COLO668 (cell line): ENCODE measurements around the gene ABLIM2.
A peak's percentile ranks its signal among the peaks of the same experiment; 100 is the strongest.

Experiments used
- DNase-seq: peaks from one replicate; lab custom pipeline; 2025; ENCODE audit not compliant: unreplicated experiment; lab: John Stamatoyannopoulos, UW

ABLIM2 gene

GRCh38 chr4:8159537-8160232, 1.1 kb upstream of the ABLIM2 start:
- peak; percentile 39 for DNase-seq

- peak; percentile 68 for DNase-seq
These were observed 486 bp downstream of the ABLIM2 start for GRCh38 chr4:8157944-8158709.

GRCh38 chr4:8157496-8157895, 1.1 kb downstream of the ABLIM2 start:
- DNase-seq, result peak; percentile 16

- peak; percentile 35 for DNase-seq
These were observed 2.0 kb downstream of the ABLIM2 start for GRCh38 chr4:8156617-8157016.

- no peak for DNase-seq
These were observed 2.8 kb downstream of the ABLIM2 start for GRCh38 chr4:8155660-8156421.

- DNase-seq, result no peak
These were observed 3.6 kb downstream of the ABLIM2 start for GRCh38 chr4:8155048-8155447.

- no peak for DNase-seq
These were observed 5.2 kb downstream of the ABLIM2 start for GRCh38 chr4:8153441-8153840.

GRCh38 chr4:8152865-8153257, 5.8 kb downstream of the ABLIM2 start:
- no peak for DNase-seq

- DNase-seq, result no peak
These were observed 6.3 kb downstream of the ABLIM2 start for GRCh38 chr4:8152090-8152864.

GRCh38 chr4:8151165-8151650, 7.4 kb downstream of the ABLIM2 start:
- DNase-seq, result no peak

- DNase-seq, result no peak
These were observed 8.2 kb downstream of the ABLIM2 start for GRCh38 chr4:8150152-8151090.

GRCh38 chr4:8149664-8150063, 8.9 kb downstream of the ABLIM2 start:
- no peak for DNase-seq

- no peak for DNase-seq
These were observed 9.7 kb downstream of the ABLIM2 start for GRCh38 chr4:8148785-8149435.

GRCh38 chr4:8148159-8148558, 10.5 kb downstream of the ABLIM2 start:
- DNase-seq, result no peak

- DNase-seq, result no peak
These were observed 11.2 kb downstream of the ABLIM2 start for GRCh38 chr4:8147231-8147970.

GRCh38 chr4:8146157-8146556, 12.5 kb downstream of the ABLIM2 start:
- no peak for DNase-seq

- DNase-seq, result peak; percentile 49
These were observed 14.3 kb downstream of the ABLIM2 start for GRCh38 chr4:8144359-8144758.

- DNase-seq, result no peak
These were observed 15.0 kb downstream of the ABLIM2 start for GRCh38 chr4:8143392-8144140.
